Measurements from ENCODE around the gene EVI2A. TPM values are rescaled to one million over a fixed set of nuclear protein-coding genes. Genes with fewer than 3 reads are reported as not detected.

EVI2A gene
- total and polyA plus RNA-seq, 10 of the 15 experiments (the other 5 are each of a cell fraction or from before 2014, with no cell fraction given), result 4.6 to 78.3 (median 25.7) TPM

DNA sequence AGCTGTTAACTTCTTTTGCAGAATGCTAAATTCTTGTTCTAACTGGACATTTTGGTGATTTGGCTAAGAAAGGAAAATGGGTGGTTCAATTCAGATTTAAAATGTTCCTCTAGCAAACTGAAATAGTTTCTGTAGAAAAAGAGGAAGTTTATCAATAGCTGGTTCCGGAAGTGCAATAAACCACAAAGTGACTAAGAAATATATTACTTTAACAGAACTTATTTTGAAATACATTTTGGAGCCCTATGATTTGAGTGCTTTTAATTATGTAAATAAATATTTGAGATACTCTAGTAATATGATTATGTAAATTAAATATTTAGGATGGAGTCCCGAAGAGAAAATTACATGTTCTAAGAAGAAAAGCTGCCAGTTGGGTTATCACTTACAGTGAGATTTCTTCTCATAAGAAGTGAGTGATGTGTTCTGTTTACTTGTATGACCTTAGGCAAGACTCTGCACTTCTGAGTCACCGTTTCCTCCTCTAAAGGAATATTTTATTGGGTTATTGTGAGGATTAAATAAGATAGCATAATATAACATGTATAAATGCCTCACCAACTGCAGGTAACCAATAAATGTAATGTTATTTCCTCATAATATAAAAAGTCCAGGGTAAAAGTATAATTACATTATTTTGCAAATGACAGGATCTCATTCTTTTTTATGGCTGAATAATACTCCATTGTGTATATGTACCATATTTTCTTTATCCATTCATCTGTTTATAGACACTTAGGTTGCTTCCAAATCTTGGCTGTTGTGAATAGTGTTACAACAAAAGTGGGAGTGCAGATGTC lies 7.2 kb downstream of the EVI2A start, which contains the start of gene EVI2B (continued):
- TF ChIP-seq, protein P1, sequence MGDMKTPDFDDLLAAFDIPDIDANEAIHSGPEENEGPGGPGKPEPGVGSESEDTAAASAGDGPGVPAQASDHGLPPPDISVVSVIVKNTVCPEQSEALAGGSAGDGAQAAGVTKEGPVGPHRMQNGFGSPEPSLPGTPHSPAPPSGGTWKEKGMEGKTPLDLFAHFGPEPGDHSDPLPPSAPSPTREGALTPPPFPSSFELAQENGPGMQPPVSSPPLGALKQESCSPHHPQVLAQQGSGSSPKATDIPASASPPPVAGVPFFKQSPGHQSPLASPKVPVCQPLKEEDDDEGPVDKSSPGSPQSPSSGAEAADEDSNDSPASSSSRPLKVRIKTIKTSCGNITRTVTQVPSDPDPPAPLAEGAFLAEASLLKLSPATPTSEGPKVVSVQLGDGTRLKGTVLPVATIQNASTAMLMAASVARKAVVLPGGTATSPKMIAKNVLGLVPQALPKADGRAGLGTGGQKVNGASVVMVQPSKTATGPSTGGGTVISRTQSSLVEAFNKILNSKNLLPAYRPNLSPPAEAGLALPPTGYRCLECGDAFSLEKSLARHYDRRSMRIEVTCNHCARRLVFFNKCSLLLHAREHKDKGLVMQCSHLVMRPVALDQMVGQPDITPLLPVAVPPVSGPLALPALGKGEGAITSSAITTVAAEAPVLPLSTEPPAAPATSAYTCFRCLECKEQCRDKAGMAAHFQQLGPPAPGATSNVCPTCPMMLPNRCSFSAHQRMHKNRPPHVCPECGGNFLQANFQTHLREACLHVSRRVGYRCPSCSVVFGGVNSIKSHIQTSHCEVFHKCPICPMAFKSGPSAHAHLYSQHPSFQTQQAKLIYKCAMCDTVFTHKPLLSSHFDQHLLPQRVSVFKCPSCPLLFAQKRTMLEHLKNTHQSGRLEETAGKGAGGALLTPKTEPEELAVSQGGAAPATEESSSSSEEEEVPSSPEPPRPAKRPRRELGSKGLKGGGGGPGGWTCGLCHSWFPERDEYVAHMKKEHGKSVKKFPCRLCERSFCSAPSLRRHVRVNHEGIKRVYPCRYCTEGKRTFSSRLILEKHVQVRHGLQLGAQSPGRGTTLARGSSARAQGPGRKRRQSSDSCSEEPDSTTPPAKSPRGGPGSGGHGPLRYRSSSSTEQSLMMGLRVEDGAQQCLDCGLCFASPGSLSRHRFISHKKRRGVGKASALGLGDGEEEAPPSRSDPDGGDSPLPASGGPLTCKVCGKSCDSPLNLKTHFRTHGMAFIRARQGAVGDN (IDR thresholded peaks at IDR 0.05), result no peak
- no peak for TF ChIP-seq PAX5 (IDR thresholded peaks at IDR 0.05; ENCODE audit: borderline replicate concordance, low read depth, low read length)
- peak; percentile 64; the same call in 1 of the 2 replicates for TF ChIP-seq MEF2A (IDR thresholded peaks at IDR 0.05; ENCODE audit: insufficient read depth, low read depth, low read length)
- TF ChIP-seq, protein P2, sequence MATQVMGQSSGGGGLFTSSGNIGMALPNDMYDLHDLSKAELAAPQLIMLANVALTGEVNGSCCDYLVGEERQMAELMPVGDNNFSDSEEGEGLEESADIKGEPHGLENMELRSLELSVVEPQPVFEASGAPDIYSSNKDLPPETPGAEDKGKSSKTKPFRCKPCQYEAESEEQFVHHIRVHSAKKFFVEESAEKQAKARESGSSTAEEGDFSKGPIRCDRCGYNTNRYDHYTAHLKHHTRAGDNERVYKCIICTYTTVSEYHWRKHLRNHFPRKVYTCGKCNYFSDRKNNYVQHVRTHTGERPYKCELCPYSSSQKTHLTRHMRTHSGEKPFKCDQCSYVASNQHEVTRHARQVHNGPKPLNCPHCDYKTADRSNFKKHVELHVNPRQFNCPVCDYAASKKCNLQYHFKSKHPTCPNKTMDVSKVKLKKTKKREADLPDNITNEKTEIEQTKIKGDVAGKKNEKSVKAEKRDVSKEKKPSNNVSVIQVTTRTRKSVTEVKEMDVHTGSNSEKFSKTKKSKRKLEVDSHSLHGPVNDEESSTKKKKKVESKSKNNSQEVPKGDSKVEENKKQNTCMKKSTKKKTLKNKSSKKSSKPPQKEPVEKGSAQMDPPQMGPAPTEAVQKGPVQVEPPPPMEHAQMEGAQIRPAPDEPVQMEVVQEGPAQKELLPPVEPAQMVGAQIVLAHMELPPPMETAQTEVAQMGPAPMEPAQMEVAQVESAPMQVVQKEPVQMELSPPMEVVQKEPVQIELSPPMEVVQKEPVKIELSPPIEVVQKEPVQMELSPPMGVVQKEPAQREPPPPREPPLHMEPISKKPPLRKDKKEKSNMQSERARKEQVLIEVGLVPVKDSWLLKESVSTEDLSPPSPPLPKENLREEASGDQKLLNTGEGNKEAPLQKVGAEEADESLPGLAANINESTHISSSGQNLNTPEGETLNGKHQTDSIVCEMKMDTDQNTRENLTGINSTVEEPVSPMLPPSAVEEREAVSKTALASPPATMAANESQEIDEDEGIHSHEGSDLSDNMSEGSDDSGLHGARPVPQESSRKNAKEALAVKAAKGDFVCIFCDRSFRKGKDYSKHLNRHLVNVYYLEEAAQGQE (IDR thresholded peaks at IDR 0.05; ENCODE audit: low read depth, low read length), result no peak
- no peak for TF ChIP-seq MYB (IDR thresholded peaks at IDR 0.05; ENCODE audit: borderline replicate concordance, low read depth, low read length)

Data from GM12878 (cell line).